ENCODE results near the gene PAM.

PAM gene

GRCh38 chr5:102922799-102923477 lies 167.8 kb downstream of the PAM start:
- no peak for TF ChIP-seq BACH2 (CRISPR knock-in tag; IDR thresholded peaks at IDR 0.05; ENCODE audit: borderline replicate concordance)
- peak; percentile 45; the same call in 1 of the 2 replicates for TF ChIP-seq ZFP3 (CRISPR knock-in tag; IDR thresholded peaks at IDR 0.05)
- TF ChIP-seq TOX (CRISPR knock-in tag; IDR thresholded peaks at IDR 0.05; ENCODE audit: borderline replicate concordance) = peak; percentile 87
- TF ChIP-seq ZFP30 (CRISPR knock-in tag; IDR thresholded peaks at IDR 0.05) = no peak
- peak; percentile 21; the same call in 1 of the 2 replicates for TF ChIP-seq POU6F1 (CRISPR knock-in tag; IDR thresholded peaks at IDR 0.05; ENCODE audit: borderline replicate concordance, low read depth)
- TF ChIP-seq ZNF8 (CRISPR knock-in tag; IDR thresholded peaks at IDR 0.05) = no peak
- peak; percentile 89 for TF ChIP-seq ZC3H10 (CRISPR knock-in tag; IDR thresholded peaks at IDR 0.05)
- TF ChIP-seq, protein P1, sequence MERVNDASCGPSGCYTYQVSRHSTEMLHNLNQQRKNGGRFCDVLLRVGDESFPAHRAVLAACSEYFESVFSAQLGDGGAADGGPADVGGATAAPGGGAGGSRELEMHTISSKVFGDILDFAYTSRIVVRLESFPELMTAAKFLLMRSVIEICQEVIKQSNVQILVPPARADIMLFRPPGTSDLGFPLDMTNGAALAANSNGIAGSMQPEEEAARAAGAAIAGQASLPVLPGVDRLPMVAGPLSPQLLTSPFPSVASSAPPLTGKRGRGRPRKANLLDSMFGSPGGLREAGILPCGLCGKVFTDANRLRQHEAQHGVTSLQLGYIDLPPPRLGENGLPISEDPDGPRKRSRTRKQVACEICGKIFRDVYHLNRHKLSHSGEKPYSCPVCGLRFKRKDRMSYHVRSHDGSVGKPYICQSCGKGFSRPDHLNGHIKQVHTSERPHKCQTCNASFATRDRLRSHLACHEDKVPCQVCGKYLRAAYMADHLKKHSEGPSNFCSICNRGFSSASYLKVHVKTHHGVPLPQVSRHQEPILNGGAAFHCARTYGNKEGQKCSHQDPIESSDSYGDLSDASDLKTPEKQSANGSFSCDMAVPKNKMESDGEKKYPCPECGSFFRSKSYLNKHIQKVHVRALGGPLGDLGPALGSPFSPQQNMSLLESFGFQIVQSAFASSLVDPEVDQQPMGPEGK (CRISPR knock-in tag; IDR thresholded peaks at IDR 0.05; ENCODE audit: borderline replicate concordance) = peak; percentile 68; the same call in 1 of the 2 replicates
- peak; percentile 98 for TF ChIP-seq ISL1 (CRISPR knock-in tag; IDR thresholded peaks at IDR 0.05)
- TF ChIP-seq TCF4 (CRISPR knock-in tag; IDR thresholded peaks at IDR 0.05; ENCODE audit: borderline replicate concordance) = 0 out of 2 replicates have a peak, but pooled peaks have one; percentile 47
- no peak for TF ChIP-seq SNAI2 (CRISPR knock-in tag; IDR thresholded peaks at IDR 0.05)
- TF ChIP-seq, protein P2, sequence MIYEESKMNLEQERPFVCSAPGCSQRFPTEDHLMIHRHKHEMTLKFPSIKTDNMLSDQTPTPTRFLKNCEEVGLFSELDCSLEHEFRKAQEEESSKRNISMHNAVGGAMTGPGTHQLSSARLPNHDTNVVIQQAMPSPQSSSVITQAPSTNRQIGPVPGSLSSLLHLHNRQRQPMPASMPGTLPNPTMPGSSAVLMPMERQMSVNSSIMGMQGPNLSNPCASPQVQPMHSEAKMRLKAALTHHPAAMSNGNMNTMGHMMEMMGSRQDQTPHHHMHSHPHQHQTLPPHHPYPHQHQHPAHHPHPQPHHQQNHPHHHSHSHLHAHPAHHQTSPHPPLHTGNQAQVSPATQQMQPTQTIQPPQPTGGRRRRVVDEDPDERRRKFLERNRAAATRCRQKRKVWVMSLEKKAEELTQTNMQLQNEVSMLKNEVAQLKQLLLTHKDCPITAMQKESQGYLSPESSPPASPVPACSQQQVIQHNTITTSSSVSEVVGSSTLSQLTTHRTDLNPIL (CRISPR knock-in tag; IDR thresholded peaks at IDR 0.05; ENCODE audit: low read depth) = 0 out of 2 replicates have a peak, but pooled peaks have one; percentile 31
- ATAC-seq = peak; percentile 88

DNA sequence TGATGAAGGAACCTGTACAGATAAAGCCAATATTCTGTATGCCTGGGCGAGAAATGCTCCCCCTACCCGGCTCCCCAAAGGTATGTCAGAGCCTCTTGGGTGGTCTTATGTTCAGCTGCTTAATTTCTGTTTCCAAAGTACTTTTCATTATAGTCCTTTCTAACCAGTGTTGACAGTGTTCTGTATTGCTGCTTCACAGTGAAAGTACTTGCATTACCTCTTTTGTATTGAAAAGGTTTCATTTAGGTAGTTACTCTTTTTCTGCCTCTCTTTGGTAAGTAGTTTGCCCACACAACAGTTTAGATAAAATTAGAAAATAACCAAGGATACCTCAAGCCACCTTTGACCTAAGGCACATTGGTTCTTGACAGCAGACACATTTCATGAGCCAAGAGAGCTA lies 169.9 kb downstream of the PAM start:
- no peak for ATAC-seq
- TF ChIP-seq ZNF565 (CRISPR knock-in tag; conservative IDR thresholded peaks at IDR 0.05; ENCODE audit: low read depth) = no peak
- no peak for TF ChIP-seq ESRRG (CRISPR knock-in tag; IDR thresholded peaks at IDR 0.05)
- TF ChIP-seq CSRNP3 (CRISPR knock-in tag; IDR thresholded peaks at IDR 0.05) = no peak
- TF ChIP-seq ZNF70 (CRISPR knock-in tag; IDR thresholded peaks at IDR 0.05) = no peak
- no peak for TF ChIP-seq ZFP30 (CRISPR knock-in tag; IDR thresholded peaks at IDR 0.05)
- no peak for TF ChIP-seq PPARA (CRISPR knock-in tag; IDR thresholded peaks at IDR 0.05; ENCODE audit: borderline replicate concordance)
- no peak for TF ChIP-seq BACH2 (CRISPR knock-in tag; IDR thresholded peaks at IDR 0.05; ENCODE audit: borderline replicate concordance)
- TF ChIP-seq SNAI2 (CRISPR knock-in tag; IDR thresholded peaks at IDR 0.05) = no peak
- TF ChIP-seq, protein P2 (CRISPR knock-in tag; IDR thresholded peaks at IDR 0.05; ENCODE audit: low read depth) = no peak
- no peak for TF ChIP-seq ZNF8 (CRISPR knock-in tag; IDR thresholded peaks at IDR 0.05)
- no peak for TF ChIP-seq POU6F1 (CRISPR knock-in tag; IDR thresholded peaks at IDR 0.05; ENCODE audit: borderline replicate concordance, low read depth)
- TF ChIP-seq OSR1 (CRISPR knock-in tag; IDR thresholded peaks at IDR 0.05) = no peak
- no peak for TF ChIP-seq TSHZ2 (CRISPR knock-in tag; IDR thresholded peaks at IDR 0.05)
- no peak for TF ChIP-seq ARNTL (CRISPR knock-in tag; IDR thresholded peaks at IDR 0.05; ENCODE audit: borderline replicate concordance, low read depth)
- no peak for TF ChIP-seq ZFP3 (CRISPR knock-in tag; IDR thresholded peaks at IDR 0.05)
- no peak for TF ChIP-seq RARB (CRISPR knock-in tag; IDR thresholded peaks at IDR 0.05)
- no peak for TF ChIP-seq TCF4 (CRISPR knock-in tag; IDR thresholded peaks at IDR 0.05; ENCODE audit: borderline replicate concordance)
- TF ChIP-seq, protein P1 (CRISPR knock-in tag; IDR thresholded peaks at IDR 0.05; ENCODE audit: borderline replicate concordance) = no peak

Measured in SK-N-SH treated with all-trans-retinoic acid at 6 μM for 48 hours (cell line).